AG10803 (cell line): ENCODE data around the gene CYRIA.

Experiments used
- DNase-seq: peaks from one replicate; pipeline ENCODE4 v3.0.0; 2010; ENCODE audit warnings: low read depth
- H3K4me3 ChIP-seq: 2 replicates; pipeline ENCODE4 v1.5.1; 2011; ENCODE audit warnings: mild to moderate bottlenecking, low read length, control low read depth
- CTCF ChIP-seq: conservative IDR thresholded peaks from 2 replicates; pipeline ENCODE4 v1.5.1; 2011; ENCODE audit warnings: mild to moderate bottlenecking, low read length, control low read depth, inconsistent platforms

CYRIA gene

GRCh38 chr2:16657671-16658070 lies 8.0 kb downstream of the CYRIA start:
- no peak for TF ChIP-seq CTCF
- DNase-seq = no peak
- H3K4me3 ChIP-seq = no peak overlapping the region

GRCh38 chr2:16656784-16657391 lies 8.7 kb downstream of the CYRIA start:
- H3K4me3 ChIP-seq = no peak overlapping the region
- no peak for TF ChIP-seq CTCF
- DNase-seq = no peak

DNA sequence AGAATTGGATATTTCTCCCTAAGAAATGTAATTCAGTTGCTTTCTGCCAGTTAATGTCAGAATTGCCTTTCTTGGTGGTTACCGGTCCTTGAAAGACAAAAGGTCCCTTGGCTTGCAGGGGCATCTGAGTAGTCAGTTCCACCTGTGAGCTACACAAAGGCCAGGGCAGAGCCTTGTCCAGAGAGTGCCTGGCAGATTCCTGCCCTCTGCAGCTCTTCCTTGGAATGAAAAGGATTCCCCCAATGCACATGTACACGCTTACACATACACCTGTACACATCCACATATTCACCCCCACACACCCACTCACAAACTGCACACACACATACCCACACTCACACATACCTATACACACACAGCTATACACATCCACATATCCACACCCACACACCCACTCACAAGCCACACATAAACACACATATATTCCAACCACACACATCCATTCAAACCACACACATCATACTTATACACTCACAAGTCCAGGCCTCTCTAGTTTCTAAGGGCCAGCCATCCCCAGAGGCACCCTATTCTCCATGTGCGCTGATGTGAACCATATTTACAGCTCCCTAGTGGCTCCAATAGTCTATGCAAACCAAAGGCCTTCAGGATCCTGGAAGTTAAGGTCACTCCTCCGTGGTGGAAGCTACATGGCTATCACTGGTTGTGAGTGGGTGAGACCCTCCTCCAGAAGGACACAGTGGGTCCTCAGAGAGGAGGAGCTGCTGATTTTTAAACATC lies 9.6 kb downstream of the CYRIA start:
- H3K4me3 ChIP-seq = no peak overlapping the region
- no peak for DNase-seq
- TF ChIP-seq CTCF = no peak

- no peak for DNase-seq
- TF ChIP-seq CTCF = no peak
- H3K4me3 ChIP-seq = no peak overlapping the region
These were observed 10.2 kb downstream of the CYRIA start for GRCh38 chr2:16655445-16655837.

- DNase-seq = no peak
- no peak overlapping the region for H3K4me3 ChIP-seq
- TF ChIP-seq CTCF = no peak
These were observed 10.7 kb downstream of the CYRIA start for GRCh38 chr2:16654833-16655444.

- H3K4me3 ChIP-seq = no peak overlapping the region
- DNase-seq = no peak
- TF ChIP-seq CTCF = no peak
These were observed 11.8 kb downstream of the CYRIA start for GRCh38 chr2:16653799-16654198.

DNA sequence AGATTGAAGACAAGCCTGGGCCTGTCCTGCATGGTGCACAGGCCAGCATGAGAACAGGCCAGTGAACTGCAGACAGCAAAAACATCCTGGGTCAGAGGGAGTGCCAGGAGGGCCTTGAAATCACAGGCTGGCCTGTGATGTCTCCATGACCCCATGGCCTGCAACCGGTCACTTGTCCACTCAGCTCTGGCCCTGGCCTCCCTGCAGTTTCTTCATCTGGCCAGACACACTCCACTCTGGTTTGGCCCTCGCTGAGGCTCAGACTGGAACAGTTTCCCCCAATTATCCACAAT lies 12.6 kb downstream of the CYRIA start:
- H3K4me3 ChIP-seq = no peak overlapping the region
- DNase-seq = no peak
- no peak for TF ChIP-seq CTCF
